Bronchial epithelial cell (primary cell): ENCODE measurements around the gene CYTH3. TPM values are rescaled to one million over a fixed set of nuclear protein-coding genes. Genes with fewer than 3 reads are reported as not detected.
A peak's percentile ranks its signal among the peaks of the same experiment; 100 is the strongest.

Source experiments
- DNase-seq: peaks from one replicate; pipeline ENCODE4 v3.0.0-alpha.2; 2010; ENCODE audit warnings: low read depth
- FAIRE-seq: peaks from 2 replicates; lab custom pipeline; 2011; peaks lifted over from hg19 to GRCh38; lab: Jason Lieb, UNC
- H3K27me3 ChIP-seq: 2 replicates; pipeline ENCODE4 v1.5.1; 2011; ENCODE audit warnings: low read length; ENCODE audit not compliant: control insufficient read depth, insufficient read depth
- H3K36me3 ChIP-seq: 2 replicates; pipeline ENCODE4 v1.5.1; 2011; ENCODE audit warnings: low read length; ENCODE audit not compliant: control insufficient read depth, insufficient read depth
- H3K4me3 ChIP-seq: 2 replicates; pipeline ENCODE4 v1.5.1; 2011; ENCODE audit warnings: mild to moderate bottlenecking, low read depth, low read length, control low read depth
- CTCF ChIP-seq: IDR thresholded peaks from 2 replicates; pipeline ENCODE4 v1.5.1; 2011; ENCODE audit warnings: mild to moderate bottlenecking, moderate library complexity, low read length, control low read depth, inconsistent platforms; ENCODE audit not compliant: insufficient read depth, severe bottlenecking
- total RNA-seq: library from RNA; depleted of rRNA; stranded (reverse); fragments of >200 nt; gene quantifications from 2 replicates; pipeline ENCODE4 v1.2.1, GENCODE V29; 2014

The CYTH3 gene
- total RNA-seq, 1 donor from 2014 or later: 11.6 TPM

- Histone ChIP-seq H3K27me3 (no peaks in the 10 kb centered on the region), H3K36me3 (no peaks in the 10 kb centered on the region), H3K4me3 (no peak overlapping the region)
- TF ChIP-seq CTCF: no peak
- no peak for FAIRE-seq
- no peak for DNase-seq
Observed at GRCh38 chr7:6188389-6188788, 84.0 kb downstream of the CYTH3 start.

- FAIRE-seq (no peak), DNase-seq (no peak)
- no peaks in the 10 kb centered on the region for H3K36me3 ChIP-seq
Observed at GRCh38 chr7:6186577-6186976, 85.8 kb downstream of the CYTH3 start.

DNA sequence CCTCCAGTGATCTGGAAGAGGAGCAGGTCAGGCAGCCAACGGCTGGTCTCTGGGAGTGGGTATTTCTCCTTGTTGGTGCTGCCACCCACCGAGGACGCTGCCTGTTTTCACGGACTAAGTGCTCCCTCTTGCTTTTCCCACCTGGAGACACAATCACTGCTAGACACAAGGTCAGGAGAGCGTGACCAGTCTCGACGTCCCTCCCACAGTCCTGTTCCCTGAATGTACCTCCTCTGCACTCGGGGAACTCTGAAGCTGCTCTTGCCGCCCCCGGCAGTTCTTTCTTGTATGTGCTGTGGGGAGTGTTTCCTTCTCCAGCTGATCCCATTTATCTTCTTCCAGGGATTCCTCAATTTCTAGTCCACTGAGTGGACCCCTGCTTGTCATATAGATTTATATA, 89.4 kb downstream of the CYTH3 start:
- Histone ChIP-seq H3K36me3 (peaks cover 2% of the 10 kb centered on the region), H3K27me3 (no peaks in the 10 kb centered on the region), H3K4me3 (no peak overlapping the region)
- no peak for FAIRE-seq
- no peak for DNase-seq
- no peak for TF ChIP-seq CTCF

More at GRCh38 chr7:6186577-6186976, 85.8 kb downstream of the CYTH3 start:
- TF ChIP-seq CTCF: no peak
- Histone ChIP-seq H3K4me3 (no peak overlapping the region), H3K27me3 (no peaks in the 10 kb centered on the region)

- no peak for FAIRE-seq
Observed at GRCh38 chr7:6181136-6181535, 91.3 kb downstream of the CYTH3 start.

GRCh38 chr7:6180344-6180725, 92.1 kb downstream of the CYTH3 start:
- Histone ChIP-seq H3K27me3 (no peaks in the 10 kb centered on the region), H3K36me3 (peaks cover 2% of the 10 kb centered on the region), H3K4me3 (no peak overlapping the region)
- DNase-seq (no peak), FAIRE-seq (no peak)
- TF ChIP-seq CTCF: no peak

More at GRCh38 chr7:6181136-6181535, 91.3 kb downstream of the CYTH3 start:
- Histone ChIP-seq H3K27me3 (no peaks in the 10 kb centered on the region), H3K4me3 (no peak overlapping the region), H3K36me3 (peaks cover 2% of the 10 kb centered on the region)
- DNase-seq: peak; percentile 59
- TF ChIP-seq CTCF: no peak
